Neutrophil (primary cell): ENCODE data around the gene ATP2C2.

ENCODE experiments used
- H3K27ac ChIP-seq: fragments of 200-600 bp; sonication (generic); 2 replicates; pipeline ENCODE4 v1.5.1; 2016; ENCODE audit warnings: mild to moderate bottlenecking, moderate library complexity
- H3K27me3 ChIP-seq: fragments of 200-600 bp; sonication (generic); 2 replicates; pipeline ENCODE4 v1.6.0; 2016; ENCODE audit warnings: mild to moderate bottlenecking
- H3K36me3 ChIP-seq: fragments of 200-600 bp; sonication (generic); 2 replicates; pipeline ENCODE4 v1.5.1; 2017
- H3K4me1 ChIP-seq, 2 experiments: fragments of 200-600 bp in 1 of 2; sonication (generic) in 1 of 2; 1 replicate in 1 of 2; 2 replicates in 1 of 2; pipeline versions ENCODE4 v1.5.1 to v1.6.1; 2013 to 2016; ENCODE audit warnings: low read depth in 1 of 2, low read length in 1 of 2, mild to moderate bottlenecking in 1 of 2, moderate library complexity in 1 of 2; ENCODE audit not compliant: control insufficient read depth in 1 of 2, insufficient read depth in 1 of 2
- H3K4me3 ChIP-seq, 2 experiments: fragments of 200-600 bp in 1 of 2; sonication (generic) in 1 of 2; 1 replicate in 1 of 2; 2 replicates in 1 of 2; pipeline ENCODE4 v1.5.1; 2013 to 2016; ENCODE audit warnings: low read depth in 1 of 2, low read length in 1 of 2, mild to moderate bottlenecking in 1 of 2, moderate library complexity in 1 of 2
- H3K9me3 ChIP-seq: fragments of 200-600 bp; sonication (generic); 2 replicates; pipeline ENCODE4 v1.5.1; 2016
- TF ChIP-seq, protein P1 (sequence below): fragments of 200-600 bp; sonication (generic); IDR thresholded peaks from 2 replicates; pipeline ENCODE4 v1.5.1; 2016; ENCODE audit warnings: antibody characterized with exemption

Gene ATP2C2

DNA sequence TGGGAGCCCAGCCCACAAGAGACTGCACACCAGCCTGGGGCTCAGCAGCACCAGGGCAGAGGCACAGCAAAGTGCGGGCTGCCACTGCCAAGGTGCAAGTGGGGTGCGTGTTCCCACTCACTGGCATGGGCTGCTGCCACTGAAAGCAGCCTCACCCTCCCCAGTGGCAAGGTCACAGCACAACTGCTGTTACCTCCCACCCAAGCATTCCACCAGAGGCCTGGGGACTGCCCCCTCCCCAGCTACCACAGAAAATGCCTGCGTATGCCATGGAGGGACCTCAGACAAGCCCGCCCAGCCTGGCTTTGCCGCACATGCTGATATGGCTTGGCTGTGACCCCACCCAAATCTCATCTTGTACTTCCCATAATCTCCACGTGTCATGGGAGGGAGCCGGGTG, 103.0 kb downstream of the ATP2C2 start:
- TF ChIP-seq, protein P1, sequence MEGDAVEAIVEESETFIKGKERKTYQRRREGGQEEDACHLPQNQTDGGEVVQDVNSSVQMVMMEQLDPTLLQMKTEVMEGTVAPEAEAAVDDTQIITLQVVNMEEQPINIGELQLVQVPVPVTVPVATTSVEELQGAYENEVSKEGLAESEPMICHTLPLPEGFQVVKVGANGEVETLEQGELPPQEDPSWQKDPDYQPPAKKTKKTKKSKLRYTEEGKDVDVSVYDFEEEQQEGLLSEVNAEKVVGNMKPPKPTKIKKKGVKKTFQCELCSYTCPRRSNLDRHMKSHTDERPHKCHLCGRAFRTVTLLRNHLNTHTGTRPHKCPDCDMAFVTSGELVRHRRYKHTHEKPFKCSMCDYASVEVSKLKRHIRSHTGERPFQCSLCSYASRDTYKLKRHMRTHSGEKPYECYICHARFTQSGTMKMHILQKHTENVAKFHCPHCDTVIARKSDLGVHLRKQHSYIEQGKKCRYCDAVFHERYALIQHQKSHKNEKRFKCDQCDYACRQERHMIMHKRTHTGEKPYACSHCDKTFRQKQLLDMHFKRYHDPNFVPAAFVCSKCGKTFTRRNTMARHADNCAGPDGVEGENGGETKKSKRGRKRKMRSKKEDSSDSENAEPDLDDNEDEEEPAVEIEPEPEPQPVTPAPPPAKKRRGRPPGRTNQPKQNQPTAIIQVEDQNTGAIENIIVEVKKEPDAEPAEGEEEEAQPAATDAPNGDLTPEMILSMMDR = no peak
- Histone ChIP-seq H3K4me1 (no peaks in the 10 kb centered on the region), H3K9me3 (no peaks in the 10 kb centered on the region), H3K27ac (no peak overlapping the region), H3K4me3 (no peak overlapping the region), H3K36me3 (no peaks in the 10 kb centered on the region), H3K27me3 (no peaks in the 10 kb centered on the region)

DNA sequence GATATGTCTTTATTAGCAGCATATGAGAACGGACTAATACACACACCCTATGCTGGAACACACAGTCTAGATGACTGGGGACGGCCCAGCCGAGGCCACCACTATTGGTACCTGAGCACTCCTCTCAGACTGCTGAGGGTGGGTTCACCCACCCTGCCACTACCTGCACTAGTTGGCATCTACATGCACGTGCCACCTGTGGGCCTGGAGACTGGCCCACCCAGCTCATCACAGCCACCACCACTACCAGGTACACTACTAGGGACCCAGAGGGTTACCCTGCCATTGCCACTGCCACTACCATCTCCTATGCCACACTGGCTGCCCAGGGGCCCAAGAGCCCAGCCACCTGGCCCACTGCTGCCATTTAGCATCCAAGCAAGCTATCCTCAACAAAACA, 103.6 kb downstream of the ATP2C2 start:
- Histone ChIP-seq H3K36me3 (no peaks in the 10 kb centered on the region), H3K4me3 (no peak overlapping the region)
- TF ChIP-seq, protein P1 = no peak

DNA sequence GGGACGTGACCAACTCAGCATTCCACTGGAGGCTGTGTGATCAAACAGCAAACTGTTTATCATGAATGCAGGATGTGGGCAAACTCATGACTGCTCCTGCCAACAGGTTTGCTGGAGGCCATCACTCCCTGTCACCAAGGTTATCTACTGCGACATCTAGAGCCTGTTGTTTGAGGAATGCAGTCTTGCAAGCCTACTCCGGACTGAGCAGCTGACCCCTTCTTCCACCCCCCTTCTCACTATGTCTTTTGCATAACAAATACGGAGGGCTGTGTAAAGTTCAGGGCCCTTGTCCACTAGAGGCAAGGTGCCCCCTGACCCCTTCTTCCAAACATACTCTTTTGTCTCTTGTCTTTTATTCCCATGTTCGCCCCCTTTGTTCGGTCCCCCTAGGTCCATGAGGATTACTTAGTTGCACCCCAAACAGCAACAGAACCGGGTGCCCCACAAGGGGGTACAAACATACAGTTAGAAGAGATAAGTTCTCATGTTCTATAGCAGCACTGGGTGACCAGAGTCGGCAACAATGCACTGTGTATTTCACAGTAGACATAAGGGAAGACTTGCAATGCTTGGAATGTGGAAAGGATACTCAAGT, 107.4 kb downstream of the ATP2C2 start:
- H3K4me3 ChIP-seq = no peak overlapping the region
- H3K36me3 ChIP-seq = no peaks in the 10 kb centered on the region
- no peak overlapping the region for H3K27ac ChIP-seq
- TF ChIP-seq, protein P1 = no peak
- no peaks in the 10 kb centered on the region for H3K27me3 ChIP-seq
- H3K4me1 ChIP-seq = no peaks in the 10 kb centered on the region
- H3K9me3 ChIP-seq = no peaks in the 10 kb centered on the region

More for the DNA sequence above, 103.6 kb downstream of the ATP2C2 start:
- no peak overlapping the region for H3K27ac ChIP-seq
- H3K9me3 ChIP-seq = no peaks in the 10 kb centered on the region
- no peaks in the 10 kb centered on the region for H3K4me1 ChIP-seq
- no peaks in the 10 kb centered on the region for H3K27me3 ChIP-seq

DNA sequence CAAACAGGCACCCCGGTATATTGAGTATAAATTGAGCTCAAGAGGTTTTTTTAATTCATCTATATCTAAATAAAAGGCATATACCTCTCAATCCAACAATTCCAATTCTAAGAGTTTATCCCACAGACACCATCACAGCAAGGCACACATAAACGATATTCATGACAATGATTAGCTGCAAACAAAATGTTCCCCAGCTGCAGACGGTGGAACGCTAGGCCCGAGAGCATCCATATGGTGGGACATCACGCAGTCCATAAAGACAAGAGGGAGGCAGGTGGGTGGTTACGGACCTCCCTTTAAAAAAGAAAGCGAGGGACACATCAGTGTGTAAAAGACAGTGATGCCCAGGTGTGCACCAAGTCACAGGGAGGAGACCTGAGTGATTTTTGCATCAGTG, 108.1 kb downstream of the ATP2C2 start:
- no peak overlapping the region for H3K4me3 ChIP-seq
- H3K9me3 ChIP-seq = no peaks in the 10 kb centered on the region
- TF ChIP-seq, protein P1 = no peak
- H3K4me1 ChIP-seq = no peaks in the 10 kb centered on the region
- H3K27ac ChIP-seq = no peak overlapping the region
- no peaks in the 10 kb centered on the region for H3K27me3 ChIP-seq
- H3K36me3 ChIP-seq = no peaks in the 10 kb centered on the region

DNA sequence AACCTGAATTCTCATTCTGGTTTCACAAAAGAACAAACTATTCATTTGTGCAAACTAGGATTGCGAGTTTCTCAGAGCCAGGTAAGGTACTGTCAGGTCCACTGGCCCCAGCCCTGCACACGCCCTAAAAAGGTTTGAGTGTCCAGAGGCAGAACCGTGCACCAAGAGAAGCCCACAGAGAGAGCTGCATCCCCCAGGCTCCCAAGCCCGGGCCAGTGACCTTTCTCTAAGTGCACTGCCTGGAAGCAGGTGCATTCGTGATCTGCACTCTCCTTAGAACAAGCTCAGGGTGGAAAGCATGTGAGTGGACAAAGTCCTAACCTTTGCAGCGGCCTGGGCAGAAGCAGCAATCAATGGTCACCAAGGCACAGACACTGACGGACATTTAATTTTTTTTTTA, 109.3 kb downstream of the ATP2C2 start:
- no peaks in the 10 kb centered on the region for H3K4me1 ChIP-seq
- TF ChIP-seq, protein P1 = no peak
- no peaks in the 10 kb centered on the region for H3K9me3 ChIP-seq
- H3K36me3 ChIP-seq = no peaks in the 10 kb centered on the region
- no peaks in the 10 kb centered on the region for H3K27me3 ChIP-seq
- no peak overlapping the region for H3K27ac ChIP-seq
- no peak overlapping the region for H3K4me3 ChIP-seq
